DOHH2 (cell line): ENCODE results near the gene A4GNT.
"Not testable (repeated sequence)": the region's sequence is repeated elsewhere in the genome, so short reads cannot be mapped to it uniquely, and the experiment has no call there.

ENCODE experiments used
- H3F3A ChIP-seq: fragments of 200-600 bp; sonication (generic), shearing (Covaris generic); 2 replicates; pipeline ENCODE4 v1.6.0; 2016; ENCODE audit warnings: antibody characterized with exemption, mild to moderate bottlenecking; ENCODE audit not compliant: control insufficient read depth, insufficient read depth
- H3K27ac ChIP-seq: fragments of 200-600 bp; sonication (generic); 2 replicates; pipeline ENCODE4 v1.5.1; 2014; ENCODE audit warnings: low read depth, mild to moderate bottlenecking, low read length, moderate library complexity
- H3K27me3 ChIP-seq: fragments of 200-600 bp; sonication (generic); 2 replicates; pipeline ENCODE4 v1.6.1; 2014; ENCODE audit warnings: mild to moderate bottlenecking, low read length, mixed read lengths; ENCODE audit not compliant: control insufficient read depth
- H3K36me3 ChIP-seq: fragments of 200-600 bp; sonication (generic); 2 replicates; pipeline ENCODE4 v1.6.1; 2014; ENCODE audit warnings: mild to moderate bottlenecking, low read length, moderate library complexity, mixed read lengths; ENCODE audit not compliant: control insufficient read depth
- H3K4me1 ChIP-seq: fragments of 200-600 bp; sonication (generic); 2 replicates; pipeline ENCODE4 v1.6.1; 2014; ENCODE audit warnings: mild to moderate bottlenecking, low read length, mixed read lengths; ENCODE audit not compliant: control insufficient read depth
- H3K4me2 ChIP-seq: fragments of 200-600 bp; sonication (generic); 2 replicates; pipeline ENCODE4 v1.6.0; 2014; ENCODE audit warnings: mild to moderate bottlenecking, low read length, moderate library complexity
- H3K4me3 ChIP-seq: fragments of 200-600 bp; sonication (generic); 2 replicates; pipeline ENCODE4 v1.5.1; 2014; ENCODE audit warnings: mild to moderate bottlenecking, low read length, mixed read lengths
- H3K79me2 ChIP-seq: fragments of 200-600 bp; sonication (generic); 2 replicates; pipeline ENCODE4 v1.6.1; 2014; ENCODE audit warnings: mild to moderate bottlenecking, low read length, mixed read lengths; ENCODE audit not compliant: control insufficient read depth
- H3K9me2 ChIP-seq: fragments of 200-600 bp; sonication (generic); replicated peaks from 2 replicates; pipeline ENCODE4 v1.6.1; 2014; ENCODE audit warnings: mild to moderate bottlenecking, low read length, mixed read lengths; ENCODE audit not compliant: control insufficient read depth
- H3K9me3 ChIP-seq: fragments of 200-600 bp; sonication (generic); 2 replicates; pipeline ENCODE4 v1.6.1; 2014; ENCODE audit warnings: antibody characterized with exemption, low read length, mixed read lengths; ENCODE audit not compliant: control insufficient read depth, insufficient read depth
- H4K20me1 ChIP-seq: fragments of 200-600 bp; sonication (generic); 2 replicates; pipeline ENCODE4 v1.6.0; 2014; ENCODE audit warnings: low read depth, mild to moderate bottlenecking, antibody characterized with exemption, low read length, moderate library complexity; ENCODE audit not compliant: control insufficient read depth, insufficient read depth
- CTCF ChIP-seq: fragments of 200-600 bp; sonication (generic); IDR thresholded peaks from one replicate; pipeline ENCODE4 v1.5.1; 2014; ENCODE audit warnings: antibody characterized with exemption, mild to moderate bottlenecking, low read depth, low read length; ENCODE audit not compliant: poor library complexity, severe bottlenecking
- EZH2phosphoT487 ChIP-seq: fragments of 200-600 bp; sonication (generic); IDR thresholded peaks from 2 replicates; pipeline ENCODE4 v1.6.1; 2017; ENCODE audit warnings: borderline replicate concordance, mild to moderate bottlenecking, antibody characterized with exemption, low read length, moderate library complexity, mixed read lengths

The A4GNT gene

GRCh38 chr3:138089091-138089490, 43.1 kb downstream of the A4GNT start:
- H3K4me3 ChIP-seq = no peak overlapping the region
- TF ChIP-seq CTCF (no peak), EZH2phosphoT487 (no peak)
- H3K4me1 ChIP-seq = no peaks in the 10 kb centered on the region
- no peaks in the 10 kb centered on the region for H3K36me3 ChIP-seq
- H3K9me3 ChIP-seq = no peaks in the 10 kb centered on the region
- H3K27ac ChIP-seq = no peak overlapping the region
- H3K9me2 ChIP-seq = no peaks in the 10 kb centered on the region
- no peak overlapping the region for H3K4me2 ChIP-seq
- H3K27me3 ChIP-seq = peaks cover 2% of the 10 kb centered on the region; the same call in 1 of the 2 replicates
- H3K79me2 ChIP-seq = no peaks in the 10 kb centered on the region
- H3F3A ChIP-seq = no peaks in the 10 kb centered on the region
- no peaks in the 10 kb centered on the region for H4K20me1 ChIP-seq

- H3K27me3 ChIP-seq = peaks cover 16% of the 10 kb centered on the region
- not testable (repeated sequence) for H3K27ac ChIP-seq, H3K79me2 ChIP-seq, H3K4me1 ChIP-seq, H3K9me2 ChIP-seq, H3K36me3 ChIP-seq, H4K20me1 ChIP-seq, H3K9me3 ChIP-seq, H3K4me2 ChIP-seq, H3F3A ChIP-seq, H3K4me3 ChIP-seq
Measured at GRCh38 chr3:138085745-138086144, 46.4 kb downstream of the A4GNT start.

GRCh38 chr3:138084196-138084595, 48.0 kb downstream of the A4GNT start:
- no peaks in the 10 kb centered on the region for H4K20me1 ChIP-seq
- H3K27me3 ChIP-seq = peaks cover 16% of the 10 kb centered on the region
- no peak overlapping the region for H3K4me2 ChIP-seq
- no peaks in the 10 kb centered on the region for H3K79me2 ChIP-seq
- H3K9me3 ChIP-seq = no peaks in the 10 kb centered on the region
- no peaks in the 10 kb centered on the region for H3K9me2 ChIP-seq
- no peak overlapping the region for H3K4me3 ChIP-seq
- no peaks in the 10 kb centered on the region for H3K4me1 ChIP-seq
- TF ChIP-seq EZH2phosphoT487 = no peak
- no peak for TF ChIP-seq CTCF
- H3K36me3 ChIP-seq = no peaks in the 10 kb centered on the region
- no peak overlapping the region for H3K27ac ChIP-seq
- no peaks in the 10 kb centered on the region for H3F3A ChIP-seq

- TF ChIP-seq EZH2phosphoT487 = no peak
- no peak for TF ChIP-seq CTCF
- no peak overlapping the region for H3K4me2 ChIP-seq
- no peaks in the 10 kb centered on the region for H3K4me1 ChIP-seq
- H3K9me3 ChIP-seq = no peaks in the 10 kb centered on the region
- no peaks in the 10 kb centered on the region for H3K9me2 ChIP-seq
- no peak overlapping the region for H3K4me3 ChIP-seq
- no peak overlapping the region for H3K27ac ChIP-seq
- no peaks in the 10 kb centered on the region for H3F3A ChIP-seq
- peaks cover 16% of the 10 kb centered on the region for H3K27me3 ChIP-seq
- H3K36me3 ChIP-seq = no peaks in the 10 kb centered on the region
- no peaks in the 10 kb centered on the region for H4K20me1 ChIP-seq
- no peaks in the 10 kb centered on the region for H3K79me2 ChIP-seq
Measured at GRCh38 chr3:138082992-138083386, 49.2 kb downstream of the A4GNT start.
